ENCODE results near the gene PPP1R37.
A peak's percentile ranks its signal among the peaks of the same experiment; 100 is the strongest.

PPP1R37 gene

DNA sequence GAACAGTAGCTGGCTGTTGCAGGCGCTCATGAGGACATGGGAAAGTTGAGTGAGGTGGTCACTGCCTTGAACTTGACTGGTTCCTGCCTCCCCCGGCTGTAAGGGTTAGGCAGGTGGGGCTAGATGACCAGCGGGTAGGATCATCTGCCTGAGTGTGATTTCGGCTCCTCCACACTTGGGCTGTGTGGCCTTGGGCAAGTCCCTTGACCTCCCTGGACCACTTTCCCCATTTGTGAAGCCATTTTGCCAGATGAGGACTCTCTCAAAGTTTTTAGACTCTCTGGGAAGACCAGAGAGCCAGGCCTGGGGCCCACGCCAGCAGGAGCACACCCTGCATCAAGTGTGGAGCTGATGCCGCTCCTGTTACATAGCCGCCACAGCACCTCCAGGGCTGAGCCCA, 9.5 kb downstream of the PPP1R37 start:
- 97% methylated on average over 7 of the region's 7 CpGs for WGBS
- Histone ChIP-seq H3K18ac (ENCODE audit: low read depth in 1 of 2, low read length in 2 of 2) (no peak overlapping the region), H3K4ac (ENCODE audit: low read depth in 1 of 2, low read length in 2 of 2) (no peak overlapping the region), H2BK5ac (ENCODE audit: low read depth, low read length, poor library complexity, severe bottlenecking) (no peak overlapping the region), H3K27ac (ENCODE audit: low read length, poor library complexity, severe bottlenecking) (no peak overlapping the region), H3K4me2 (ENCODE audit: low read length, poor library complexity, severe bottlenecking) (no peak overlapping the region), H3K27me3 (ENCODE audit: control insufficient read depth in 1 of 2, insufficient read depth in 1 of 2, low read length in 2 of 2) (no peaks in the 10 kb centered on the region), H3K9ac (ENCODE audit: low read length) (no peak overlapping the region), H3K9me3 (ENCODE audit: control insufficient read depth, low read length) (no peaks in the 10 kb centered on the region), H2BK12ac (ENCODE audit: low read length in 2 of 2) (no peak overlapping the region), H3K14ac (ENCODE audit: low read length in 2 of 2) (no peak overlapping the region), H2BK15ac (ENCODE audit: low read depth, poor library complexity, severe bottlenecking) (no peak overlapping the region), H2AFZ (ENCODE audit: low read depth, low read length) (no peak overlapping the region), H4K8ac (ENCODE audit: low read length) (no peak overlapping the region), H4K91ac (ENCODE audit: low read length) (no peak overlapping the region), H2BK120ac (ENCODE audit: low read depth, low read length) (no peak overlapping the region), H3K4me1 (ENCODE audit: control insufficient read depth, insufficient read depth, low read depth, low read length) (peaks cover 63% of the 10 kb centered on the region), H2AK5ac (ENCODE audit: low read length, severe bottlenecking) (no peak overlapping the region), H3K4me3 (ENCODE audit: insufficient read depth in 1 of 2, low read depth in 1 of 2, low read length in 2 of 2) (no peak overlapping the region), H3K79me1 (replicated peaks; ENCODE audit: low read length, poor library complexity, severe bottlenecking) (peaks cover 28% of the 10 kb centered on the region), H3K36me3 (ENCODE audit: control insufficient read depth in 1 of 2, insufficient read depth in 2 of 2, low read depth in 1 of 2, low read length in 2 of 2) (peaks cover 0 to 7% of the 10 kb centered on the region in 2 experiments), H3K23ac (ENCODE audit: low read length in 2 of 2) (no peak overlapping the region)
- no peak for DNase-seq

DNA sequence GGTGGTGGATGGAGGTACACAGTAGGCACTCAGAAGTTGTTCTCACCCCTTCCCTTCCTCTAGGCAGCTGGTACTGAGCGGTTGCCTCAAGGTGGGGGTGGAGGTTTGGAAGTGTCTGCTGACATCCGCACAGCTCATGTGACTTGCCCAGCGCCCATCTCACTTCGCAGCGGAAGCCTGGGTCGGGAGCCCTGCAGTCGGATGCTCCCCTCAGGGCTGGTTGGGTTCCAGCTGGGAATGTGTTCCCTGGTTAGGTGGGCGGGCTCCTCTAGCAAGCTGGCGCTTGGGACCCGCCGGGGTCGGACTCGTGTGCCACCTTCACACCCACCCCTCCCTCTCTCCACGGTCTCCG, 10.2 kb downstream of the PPP1R37 start:
- Histone ChIP-seq H3K9ac (ENCODE audit: low read length) (peak overlapping the region; percentile 12), H3K4me3 (ENCODE audit: insufficient read depth in 1 of 2, low read depth in 1 of 2, low read length in 2 of 2) (no peak overlapping the region), H3K79me1 (replicated peaks; ENCODE audit: low read length, poor library complexity, severe bottlenecking) (peaks cover 33% of the 10 kb centered on the region), H3K27me3 (ENCODE audit: control insufficient read depth in 1 of 2, insufficient read depth in 1 of 2, low read length in 2 of 2) (no peaks in the 10 kb centered on the region), H2BK5ac (ENCODE audit: low read depth, low read length, poor library complexity, severe bottlenecking) (no peak overlapping the region), H2BK15ac (ENCODE audit: low read depth, poor library complexity, severe bottlenecking) (no peak overlapping the region), H3K18ac (ENCODE audit: low read depth in 1 of 2, low read length in 2 of 2) (peak overlapping the region in 1 of 2 experiments; percentile 16), H2AFZ (ENCODE audit: low read depth, low read length) (no peak overlapping the region), H3K36me3 (ENCODE audit: control insufficient read depth in 1 of 2, insufficient read depth in 2 of 2, low read depth in 1 of 2, low read length in 2 of 2) (peaks cover 0 to 7% of the 10 kb centered on the region in 2 experiments), H3K4ac (ENCODE audit: low read depth in 1 of 2, low read length in 2 of 2) (no peak overlapping the region), H4K8ac (ENCODE audit: low read length) (peak overlapping the region; percentile 19), H2BK12ac (ENCODE audit: low read length in 2 of 2) (no peak overlapping the region), H3K4me2 (ENCODE audit: low read length, poor library complexity, severe bottlenecking) (peak overlapping the region; percentile 26), H3K14ac (ENCODE audit: low read length in 2 of 2) (peak overlapping the region in 1 of 2 experiments; percentile 37), H2AK5ac (ENCODE audit: low read length, severe bottlenecking) (no peak overlapping the region), H4K91ac (ENCODE audit: low read length) (no peak overlapping the region), H3K4me1 (ENCODE audit: control insufficient read depth, insufficient read depth, low read depth, low read length) (peaks cover 57% of the 10 kb centered on the region), H2BK120ac (ENCODE audit: low read depth, low read length) (no peak overlapping the region), H3K9me3 (ENCODE audit: control insufficient read depth, low read length) (no peaks in the 10 kb centered on the region), H3K23ac (ENCODE audit: low read length in 2 of 2) (no peak overlapping the region), H3K27ac (ENCODE audit: low read length, poor library complexity, severe bottlenecking) (no peak overlapping the region)
- WGBS, result 79% methylated on average over 15 of the region's 15 CpGs
- DNase-seq, result no peak

DNA sequence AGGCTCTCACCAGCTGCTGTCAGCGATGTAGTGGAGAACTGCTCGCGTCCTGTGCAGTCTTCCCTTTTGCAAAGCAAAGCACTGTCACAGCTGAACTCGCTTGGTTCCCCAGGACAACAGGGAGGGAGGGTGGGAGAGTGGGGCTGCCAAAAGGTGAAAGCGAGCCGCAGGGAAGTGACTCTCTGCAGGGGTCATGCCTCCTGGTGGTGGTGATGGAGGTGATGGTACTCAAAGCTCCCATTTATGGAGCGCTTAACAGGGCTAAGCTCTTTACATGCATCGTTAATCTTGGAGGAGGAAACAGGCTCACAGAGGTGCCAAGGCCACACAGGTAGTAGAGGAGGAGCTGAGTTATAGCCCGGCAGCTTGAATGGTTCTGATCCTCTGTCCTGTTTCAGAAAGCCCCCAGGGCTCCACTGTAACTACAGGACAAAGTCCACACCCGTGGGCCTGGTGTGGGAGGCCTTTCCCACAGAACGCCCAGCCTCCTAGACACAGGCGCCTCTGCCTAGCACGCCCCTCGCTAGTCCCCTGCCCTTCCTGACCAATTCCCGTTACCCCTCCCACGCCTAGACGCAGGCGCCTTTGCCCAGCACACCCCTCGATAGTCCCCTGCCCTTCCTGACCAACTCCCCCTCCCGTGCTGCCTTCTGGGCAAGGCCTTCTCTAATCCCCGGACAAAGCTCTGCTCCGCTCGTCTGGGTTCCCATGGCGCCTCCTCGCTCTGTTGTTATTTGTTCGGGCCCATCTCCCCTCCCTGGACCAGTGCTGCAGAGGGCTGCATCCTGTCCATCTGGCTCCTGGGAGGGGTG, 10.7 kb downstream of the PPP1R37 start:
- Histone ChIP-seq H2BK5ac (ENCODE audit: low read depth, low read length, poor library complexity, severe bottlenecking) (no peak overlapping the region), H3K18ac (ENCODE audit: low read depth in 1 of 2, low read length in 2 of 2) (no peak overlapping the region), H2BK15ac (ENCODE audit: low read depth, poor library complexity, severe bottlenecking) (no peak overlapping the region), H3K23ac (ENCODE audit: low read length in 2 of 2) (no peak overlapping the region), H3K4ac (ENCODE audit: low read depth in 1 of 2, low read length in 2 of 2) (no peak overlapping the region), H3K27me3 (ENCODE audit: control insufficient read depth in 1 of 2, insufficient read depth in 1 of 2, low read length in 2 of 2) (no peaks in the 10 kb centered on the region), H3K79me1 (replicated peaks; ENCODE audit: low read length, poor library complexity, severe bottlenecking) (peaks cover 34% of the 10 kb centered on the region), H3K9ac (ENCODE audit: low read length) (peak overlapping the region; percentile 32), H3K36me3 (ENCODE audit: control insufficient read depth in 1 of 2, insufficient read depth in 2 of 2, low read depth in 1 of 2, low read length in 2 of 2) (peaks cover 0 to 7% of the 10 kb centered on the region in 2 experiments), H3K4me3 (ENCODE audit: insufficient read depth in 1 of 2, low read depth in 1 of 2, low read length in 2 of 2) (no peak overlapping the region), H4K8ac (ENCODE audit: low read length) (no peak overlapping the region), H2AFZ (ENCODE audit: low read depth, low read length) (no peak overlapping the region), H3K9me3 (ENCODE audit: control insufficient read depth, low read length) (no peaks in the 10 kb centered on the region), H2BK12ac (ENCODE audit: low read length in 2 of 2) (peak overlapping the region in 1 of 2 experiments; percentile 7), H3K4me2 (ENCODE audit: low read length, poor library complexity, severe bottlenecking) (peak overlapping the region; percentile 26), H2AK5ac (ENCODE audit: low read length, severe bottlenecking) (no peak overlapping the region), H3K27ac (ENCODE audit: low read length, poor library complexity, severe bottlenecking) (no peak overlapping the region), H4K91ac (ENCODE audit: low read length) (no peak overlapping the region), H3K14ac (ENCODE audit: low read length in 2 of 2) (no peak overlapping the region), H3K4me1 (ENCODE audit: control insufficient read depth, insufficient read depth, low read depth, low read length) (peaks cover 52% of the 10 kb centered on the region), H2BK120ac (ENCODE audit: low read depth, low read length) (no peak overlapping the region)
- 68% methylated on average over 25 of the region's 26 CpGs for WGBS
- no peak for DNase-seq

DNA sequence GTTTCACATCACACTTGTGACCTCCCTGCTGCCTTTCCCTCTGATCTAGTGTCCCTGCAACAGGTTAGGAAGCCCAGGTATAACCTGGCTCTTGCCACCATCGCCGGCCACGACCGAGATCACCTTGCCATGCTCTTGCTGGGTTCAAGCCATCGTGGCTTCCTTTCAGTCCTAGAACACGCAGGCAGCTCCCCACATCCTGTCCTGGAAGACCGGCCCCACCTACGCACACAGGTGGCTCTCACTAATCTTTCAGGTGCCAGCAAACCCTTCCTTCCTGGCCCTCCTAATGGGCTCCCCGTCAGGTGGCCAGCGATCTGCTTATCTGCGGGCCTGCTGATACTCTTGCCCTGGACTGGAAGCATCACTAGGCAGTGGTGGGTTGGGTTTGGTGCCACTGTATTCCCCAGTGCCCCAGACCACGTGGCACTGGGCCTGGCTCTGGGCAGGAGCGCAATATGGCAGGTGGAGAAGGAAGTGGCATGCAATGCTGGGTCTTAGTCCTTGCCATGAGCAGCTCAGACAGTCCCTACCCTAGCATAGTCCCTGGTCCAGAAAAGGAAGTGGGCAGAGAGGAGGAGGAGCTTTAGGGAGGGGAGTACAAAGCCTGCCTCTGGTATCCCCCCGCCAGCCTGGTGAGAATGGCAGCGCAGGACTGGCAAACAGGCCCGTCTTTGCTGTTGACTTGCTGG, 11.8 kb downstream of the PPP1R37 start:
- peaks cover 44% of the 10 kb centered on the region for H3K4me1 ChIP-seq (ENCODE audit: control insufficient read depth, insufficient read depth, low read depth, low read length)
- no peak overlapping the region for H2AK5ac ChIP-seq (ENCODE audit: low read length, severe bottlenecking)
- no peak overlapping the region for H2BK12ac ChIP-seq (ENCODE audit: low read length in 2 of 2)
- H2BK5ac ChIP-seq (ENCODE audit: low read depth, low read length, poor library complexity, severe bottlenecking), result no peak overlapping the region
- H2BK15ac ChIP-seq (ENCODE audit: low read depth, poor library complexity, severe bottlenecking), result no peak overlapping the region
- no peak overlapping the region for H3K18ac ChIP-seq (ENCODE audit: low read depth in 1 of 2, low read length in 2 of 2)
- H4K91ac ChIP-seq (ENCODE audit: low read length), result no peak overlapping the region
- no peak overlapping the region for H3K4ac ChIP-seq (ENCODE audit: low read depth in 1 of 2, low read length in 2 of 2)
- H3K23ac ChIP-seq (ENCODE audit: low read length in 2 of 2), result no peak overlapping the region
- H2BK120ac ChIP-seq (ENCODE audit: low read depth, low read length), result no peak overlapping the region
- H3K79me1 ChIP-seq (replicated peaks; ENCODE audit: low read length, poor library complexity, severe bottlenecking), result peaks cover 44% of the 10 kb centered on the region
- H3K9ac ChIP-seq (ENCODE audit: low read length), result no peak overlapping the region
- peaks cover 0 to 12% of the 10 kb centered on the region in 2 experiments for H3K36me3 ChIP-seq (ENCODE audit: control insufficient read depth in 1 of 2, insufficient read depth in 2 of 2, low read depth in 1 of 2, low read length in 2 of 2)
- no peak overlapping the region for H2AFZ ChIP-seq (ENCODE audit: low read depth, low read length)
- H3K27ac ChIP-seq (ENCODE audit: low read length, poor library complexity, severe bottlenecking), result no peak overlapping the region
- no peak overlapping the region for H3K14ac ChIP-seq (ENCODE audit: low read length in 2 of 2)
- no peak overlapping the region for H3K4me2 ChIP-seq (ENCODE audit: low read length, poor library complexity, severe bottlenecking)
- DNase-seq, result no peak
- WGBS, result 97% methylated on average over 16 of the region's 16 CpGs
- H3K9me3 ChIP-seq (ENCODE audit: control insufficient read depth, low read length), result no peaks in the 10 kb centered on the region
- H3K27me3 ChIP-seq (ENCODE audit: control insufficient read depth in 1 of 2, insufficient read depth in 1 of 2, low read length in 2 of 2), result no peaks in the 10 kb centered on the region
- H4K8ac ChIP-seq (ENCODE audit: low read length), result no peak overlapping the region
- no peak overlapping the region for H3K4me3 ChIP-seq (ENCODE audit: insufficient read depth in 1 of 2, low read depth in 1 of 2, low read length in 2 of 2)

Data from mesenchymal stem cell (in vitro differentiated cells and primary cell).